HAP-1 (cell line): ENCODE measurements around the gene TTC28.

ENCODE experiments used
- DNase-seq, 2 experiments: peaks; one replicate each; pipeline ENCODE4 v3.0.0-alpha.2; 2016 to 2020; ENCODE audit warnings: low spot score in 2 of 2
- H3K27me3 ChIP-seq: fragments of 250-450 bp; sonication (Bioruptor Pico); 2 replicates; pipeline ENCODE4 v1.5.1; 2020; ENCODE audit warnings: low read depth, mild to moderate bottlenecking, moderate library complexity
- H3K36me3 ChIP-seq: fragments of 250-450 bp; sonication (Bioruptor Pico); replicated peaks from 2 replicates; pipeline ENCODE4 v1.5.1; 2020; ENCODE audit warnings: mild to moderate bottlenecking
- H3K4me1 ChIP-seq: fragments of 250-450 bp; sonication (Bioruptor Pico); 2 replicates; pipeline ENCODE4 v1.5.1; 2020; ENCODE audit warnings: mild to moderate bottlenecking
- H3K4me3 ChIP-seq: fragments of 250-450 bp; sonication (Bioruptor Pico); 2 replicates; pipeline ENCODE4 v1.5.1; 2020; ENCODE audit warnings: mild to moderate bottlenecking, moderate library complexity
- H3K9me3 ChIP-seq: fragments of 250-450 bp; sonication (Bioruptor Pico); 2 replicates; pipeline ENCODE4 v1.5.1; 2020; ENCODE audit warnings: mild to moderate bottlenecking, moderate library complexity
- in situ Hi-C: fragments of 300-500 bp; cut with MboI; formaldehyde crosslinking; loops from 3 replicates; pipeline ENCODE4 v1.14.3; 2020; ENCODE audit warnings: low sequenced_read_pairs, inconsistent platforms, mixed read lengths

TTC28 gene

GRCh38 chr22:27959335-27960090, 720.1 kb downstream of the TTC28 start:
- in situ Hi-C loops = no loop called here
- DNase-seq = no peak
- Histone ChIP-seq H3K9me3 (no peaks in the 10 kb centered on the region), H3K36me3 (no peaks in the 10 kb centered on the region), H3K27me3 (no peaks in the 10 kb centered on the region), H3K4me1 (no peaks in the 10 kb centered on the region), H3K4me3 (no peak overlapping the region)

GRCh38 chr22:27952779-27953178, 726.9 kb downstream of the TTC28 start:
- Histone ChIP-seq H3K4me3 (no peak overlapping the region), H3K9me3 (no peaks in the 10 kb centered on the region), H3K36me3 (no peaks in the 10 kb centered on the region), H3K27me3 (no peaks in the 10 kb centered on the region), H3K4me1 (no peaks in the 10 kb centered on the region)
- DNase-seq = no peak
- in situ Hi-C loops = no loop called here

GRCh38 chr22:27952091-27952490, 727.5 kb downstream of the TTC28 start:
- H3K4me1 ChIP-seq = no peaks in the 10 kb centered on the region

GRCh38 chr22:27949421-27949820, 730.2 kb downstream of the TTC28 start:
- Histone ChIP-seq H3K9me3 (no peaks in the 10 kb centered on the region), H3K36me3 (no peaks in the 10 kb centered on the region), H3K4me1 (no peaks in the 10 kb centered on the region), H3K27me3 (no peaks in the 10 kb centered on the region), H3K4me3 (no peak overlapping the region)
- in situ Hi-C loops = no loop called here
- DNase-seq = no peak

More at GRCh38 chr22:27952091-27952490, 727.5 kb downstream of the TTC28 start:
- H3K9me3 ChIP-seq = no peaks in the 10 kb centered on the region
- no peak overlapping the region for H3K4me3 ChIP-seq
- H3K27me3 ChIP-seq = no peaks in the 10 kb centered on the region
- in situ Hi-C loops = no loop called here
- H3K36me3 ChIP-seq = no peaks in the 10 kb centered on the region
- no peak for DNase-seq

- no peaks in the 10 kb centered on the region for H3K9me3 ChIP-seq
- no peak for DNase-seq
- no peaks in the 10 kb centered on the region for H3K27me3 ChIP-seq
- no peak overlapping the region for H3K4me3 ChIP-seq
- H3K4me1 ChIP-seq = no peaks in the 10 kb centered on the region
- H3K36me3 ChIP-seq = no peaks in the 10 kb centered on the region
- in situ Hi-C loops = no loop called here
Measured at GRCh38 chr22:27948569-27948968, 731.1 kb downstream of the TTC28 start.

- Histone ChIP-seq H3K4me1 (no peaks in the 10 kb centered on the region), H3K27me3 (no peaks in the 10 kb centered on the region), H3K36me3 (no peaks in the 10 kb centered on the region), H3K4me3 (no peak overlapping the region), H3K9me3 (no peaks in the 10 kb centered on the region)
- in situ Hi-C loops = no loop called here
- no peak for DNase-seq
Measured at GRCh38 chr22:27947448-27947847, 732.2 kb downstream of the TTC28 start.

- Histone ChIP-seq H3K4me3 (no peak overlapping the region), H3K27me3 (no peaks in the 10 kb centered on the region), H3K4me1 (no peaks in the 10 kb centered on the region; the same call in 1 of the 2 replicates), H3K36me3 (no peaks in the 10 kb centered on the region), H3K9me3 (no peaks in the 10 kb centered on the region)
- DNase-seq = no peak
- in situ Hi-C loops = no loop called here
Measured at GRCh38 chr22:27941143-27941542, 738.5 kb downstream of the TTC28 start.

- no peaks in the 10 kb centered on the region for H3K36me3 ChIP-seq
- DNase-seq = peak in 1 of 2 experiments; percentile 18
- H3K4me1 ChIP-seq = no peaks in the 10 kb centered on the region; the same call in 1 of the 2 replicates
- H3K27me3 ChIP-seq = no peaks in the 10 kb centered on the region
- in situ Hi-C loops = no loop called here
- no peak overlapping the region for H3K4me3 ChIP-seq
- H3K9me3 ChIP-seq = no peaks in the 10 kb centered on the region
Measured at GRCh38 chr22:27937453-27937852, 742.2 kb downstream of the TTC28 start.

GRCh38 chr22:27935897-27936296, 743.7 kb downstream of the TTC28 start:
- in situ Hi-C loops = no loop called here
- Histone ChIP-seq H3K36me3 (no peaks in the 10 kb centered on the region), H3K4me3 (no peak overlapping the region), H3K9me3 (no peaks in the 10 kb centered on the region), H3K27me3 (no peaks in the 10 kb centered on the region), H3K4me1 (peaks cover 6% of the 10 kb centered on the region)
- no peak for DNase-seq

- DNase-seq = no peak
- no peaks in the 10 kb centered on the region for H3K9me3 ChIP-seq
- in situ Hi-C loops = no loop called here
Measured at GRCh38 chr22:27934069-27934468, 745.6 kb downstream of the TTC28 start.

GRCh38 chr22:27933186-27933983, 746.3 kb downstream of the TTC28 start:
- in situ Hi-C loops = no loop called here
- H3K27me3 ChIP-seq = no peaks in the 10 kb centered on the region
- no peaks in the 10 kb centered on the region for H3K36me3 ChIP-seq
- H3K4me1 ChIP-seq = peaks cover 19% of the 10 kb centered on the region
- DNase-seq = no peak
- no peaks in the 10 kb centered on the region for H3K9me3 ChIP-seq
- no peak overlapping the region for H3K4me3 ChIP-seq

More at GRCh38 chr22:27934069-27934468, 745.6 kb downstream of the TTC28 start:
- Histone ChIP-seq H3K27me3 (no peaks in the 10 kb centered on the region), H3K4me1 (peaks cover 19% of the 10 kb centered on the region), H3K36me3 (no peaks in the 10 kb centered on the region), H3K4me3 (no peak overlapping the region)

- in situ Hi-C loops = no loop called here
- no peaks in the 10 kb centered on the region for H3K27me3 ChIP-seq
Measured at GRCh38 chr22:27930331-27931060, 749.1 kb downstream of the TTC28 start.

More at GRCh38 chr22:27930331-27931060, 749.1 kb downstream of the TTC28 start:
- no peak overlapping the region for H3K4me3 ChIP-seq
- H3K36me3 ChIP-seq = no peaks in the 10 kb centered on the region
- no peaks in the 10 kb centered on the region for H3K9me3 ChIP-seq
- DNase-seq = peak; percentile 27 to 82
- H3K4me1 ChIP-seq = peaks cover 19% of the 10 kb centered on the region
